NCI-H1436 (cell line): ENCODE measurements around the gene NELFE.
"Not testable (repeated sequence)": the region's sequence is repeated elsewhere in the genome, so short reads cannot be mapped to it uniquely, and the experiment has no call there.

Experiments
- DNase-seq: peaks from one replicate; lab custom pipeline; 2025; lab: John Stamatoyannopoulos, UW

The NELFE gene

GRCh38 chr6:31915756-31916155 is 43.0 kb downstream of the NELFE start:
- DNase-seq: no peak

GRCh38 chr6:31915351-31915750 is 43.4 kb downstream of the NELFE start:
- DNase-seq: no peak

GRCh38 chr6:31911826-31912585 is 46.8 kb downstream of the NELFE start:
- DNase-seq: no peak

GRCh38 chr6:31909298-31909697 is 49.5 kb downstream of the NELFE start:
- not testable (repeated sequence) for DNase-seq

- DNase-seq: no peak
These were observed 50.0 kb downstream of the NELFE start for GRCh38 chr6:31908791-31909190.

GRCh38 chr6:31908255-31908654 is 50.5 kb downstream of the NELFE start:
- not testable (repeated sequence) for DNase-seq

GRCh38 chr6:31907158-31907813 is 51.5 kb downstream of the NELFE start:
- no peak for DNase-seq

GRCh38 chr6:31906727-31907126 is 52.0 kb downstream of the NELFE start:
- not testable (repeated sequence) for DNase-seq

GRCh38 chr6:31906122-31906521 is 52.6 kb downstream of the NELFE start:
- no peak for DNase-seq

GRCh38 chr6:31905041-31905440 is 53.7 kb downstream of the NELFE start:
- DNase-seq: no peak

GRCh38 chr6:31903957-31904356 is 54.8 kb downstream of the NELFE start:
- no peak for DNase-seq
